H1 (cell line): ENCODE measurements around the gene FOXN1. TPM values are rescaled to one million over a fixed set of nuclear protein-coding genes. Genes with fewer than 3 reads are reported as not detected.

ENCODE experiments used
- CTCF ChIA-PET: fragments of 300-600 bp; sonication (Branson Sonifier 250); formaldehyde crosslinking; loops from one replicate; lab custom pipeline; 2021; ENCODE audit not compliant: partially characterized antibody; lab: Charles Lee
- POLR2A ChIA-PET: fragments of 300-600 bp; sonication (Branson Sonifier 250); formaldehyde crosslinking; loops from one replicate; lab custom pipeline; 2021; ENCODE audit warnings: inconsistent platforms; ENCODE audit not compliant: partially characterized antibody; lab: Charles Lee
- DNase-seq, 2 experiments: peaks; one replicate each; pipeline versions ENCODE4 v3.0.0 to v3.0.0-alpha.2; 2010 to 2022; ENCODE audit warnings: low spot score in 2 of 2, low read depth in 1 of 2, mixed read lengths in 1 of 2
- FAIRE-seq: peaks from 2 replicates; lab custom pipeline; 2011; peaks lifted over from hg19 to GRCh38; lab: Jason Lieb, UNC
- H2AFZ ChIP-seq: 2 replicates; pipeline ENCODE4 v1.8.1; 2012; ENCODE audit warnings: low read length, inconsistent platforms
- H2AK5ac ChIP-seq: 2 replicates; pipeline ENCODE4 v1.6.1; 2013; ENCODE audit warnings: low read depth, low read length
- H2BK120ac ChIP-seq: replicated peaks from 2 replicates; pipeline ENCODE3; 2013; ENCODE audit warnings: low read depth, low read length, inconsistent platforms
- H2BK12ac ChIP-seq: 2 replicates; pipeline ENCODE4 v1.6.1; 2013; ENCODE audit warnings: low read depth, low read length
- H2BK15ac ChIP-seq: 2 replicates; pipeline ENCODE4 v1.6.1; 2013; ENCODE audit warnings: low read length
- H2BK20ac ChIP-seq: 2 replicates; pipeline ENCODE4 v1.6.1; 2013; ENCODE audit warnings: low read length
- H2BK5ac ChIP-seq: 2 replicates; pipeline ENCODE4 v1.6.1; 2013; ENCODE audit warnings: low read depth, low read length
- H3K14ac ChIP-seq: 2 replicates; pipeline ENCODE4 v1.6.1; 2013; ENCODE audit warnings: inconsistent platforms; ENCODE audit not compliant: insufficient read length
- H3K18ac ChIP-seq: 2 replicates; pipeline ENCODE4 v1.6.1; 2013; ENCODE audit warnings: low read length; ENCODE audit errors: extremely low read depth
- H3K23ac ChIP-seq: 2 replicates; pipeline ENCODE4 v1.6.1; 2013; ENCODE audit warnings: inconsistent platforms; ENCODE audit not compliant: insufficient read length
- H3K23me2 ChIP-seq: 2 replicates; pipeline ENCODE4 v1.6.1; 2013; ENCODE audit warnings: low read depth, low read length
- H3K27ac ChIP-seq: 2 replicates; pipeline ENCODE4 v1.6.1; 2011; ENCODE audit warnings: low read depth, low read length, inconsistent platforms
- H3K27me3 ChIP-seq, 4 experiments: replicated peaks in 1 of 4; 1 replicate in 1 of 4; 2 replicates in 3 of 4; pipeline versions ENCODE4 v1.6.1 to v1.8.1; 2011 to 2013; ENCODE audit warnings: low read length in 3 of 4, mild to moderate bottlenecking in 3 of 4, inconsistent platforms in 2 of 4, mixed read lengths in 2 of 4, moderate library complexity in 1 of 4; ENCODE audit not compliant: control insufficient read depth in 3 of 4, insufficient read depth in 3 of 4; ENCODE audit errors: extremely low read depth in 1 of 4
- H3K36me3 ChIP-seq, 4 experiments: 2 replicates each; pipeline versions ENCODE4 v1.6.1 to v1.8.1; 2011 to 2013; ENCODE audit warnings: mild to moderate bottlenecking in 4 of 4, low read length in 3 of 4, moderate library complexity in 2 of 4, control low read depth in 1 of 4, inconsistent platforms in 1 of 4; ENCODE audit not compliant: insufficient read depth in 4 of 4, control insufficient read depth in 2 of 4
- H3K4ac ChIP-seq: replicated peaks from 2 replicates; pipeline ENCODE3; 2013; ENCODE audit warnings: low read length, low read depth, mixed read lengths, inconsistent platforms; ENCODE audit not compliant: insufficient read length
- H3K4me1 ChIP-seq, 4 experiments: replicated peaks in 1 of 4; 1 replicate in 1 of 4; 2 replicates in 3 of 4; pipeline versions ENCODE4 v1.6.1 to v1.8.1; 2011 to 2013; ENCODE audit warnings: low read length in 3 of 4, inconsistent platforms in 2 of 4, mixed read lengths in 1 of 4; ENCODE audit not compliant: insufficient read depth in 4 of 4, control insufficient read depth in 3 of 4
- H3K4me2 ChIP-seq, 2 experiments: 2 replicates each; pipeline versions ENCODE4 v1.6.1 to v1.8.1; 2011 to 2013; ENCODE audit warnings: low read depth in 2 of 2, low read length in 2 of 2, control low read depth in 1 of 2, inconsistent platforms in 1 of 2, mild to moderate bottlenecking in 1 of 2; ENCODE audit not compliant: insufficient read depth in 1 of 2
- H3K4me3 ChIP-seq, 4 experiments: fragments of 200-600, 300-600 bp in 1 of 4; sonication (generic), shearing (Covaris generic), sonication (Bioruptor Twin) in 1 of 4; 2 replicates each; pipeline versions ENCODE4 v1.5.1 to v1.8.1; 2011 to 2016; ENCODE audit warnings: low read length in 4 of 4, low read depth in 3 of 4, control low read depth in 2 of 4, inconsistent platforms in 2 of 4, mild to moderate bottlenecking in 2 of 4, mixed read lengths in 1 of 4, moderate library complexity in 1 of 4; ENCODE audit not compliant: insufficient read depth in 2 of 4; ENCODE audit errors: extremely low read depth in 1 of 4
- H3K56ac ChIP-seq: replicated peaks from 2 replicates; pipeline ENCODE3; 2013; ENCODE audit warnings: low read depth, mild to moderate bottlenecking, mixed read lengths, low read length, inconsistent platforms; ENCODE audit not compliant: insufficient read length
- H3K79me1 ChIP-seq: 2 replicates; pipeline ENCODE4 v1.6.1; 2013; ENCODE audit warnings: low read depth, low read length, control low read depth
- H3K79me2 ChIP-seq, 2 experiments: 2 replicates each; pipeline versions ENCODE4 v1.6.1 to v1.8.1; 2012 to 2013; ENCODE audit warnings: low read length in 2 of 2, mild to moderate bottlenecking in 2 of 2, inconsistent platforms in 1 of 2; ENCODE audit not compliant: insufficient read depth in 2 of 2, control insufficient read depth in 1 of 2
- H3K9ac ChIP-seq, 4 experiments: replicated peaks in 1 of 4; 1 replicate in 1 of 4; 2 replicates in 3 of 4; pipeline versions ENCODE4 v1.6.1 to v1.8.1; 2011 to 2013; ENCODE audit warnings: low read depth in 3 of 4, low read length in 3 of 4, control low read depth in 2 of 4, mild to moderate bottlenecking in 2 of 4, moderate library complexity in 2 of 4, inconsistent platforms in 1 of 4; ENCODE audit errors: extremely low read depth in 1 of 4
- H3K9me3 ChIP-seq, 2 experiments: 2 replicates each; pipeline versions ENCODE4 v1.6.1 to v1.8.1; 2012 to 2013; ENCODE audit warnings: mild to moderate bottlenecking in 2 of 2, moderate library complexity in 2 of 2, control low read depth in 1 of 2, inconsistent platforms in 1 of 2, low read depth in 1 of 2, low read length in 1 of 2, mixed read lengths in 1 of 2; ENCODE audit not compliant: insufficient read depth in 2 of 2
- H4K20me1 ChIP-seq, 2 experiments: replicated peaks in 1 of 2; 2 replicates each; pipeline versions ENCODE3 to v1.8.1; 2011 to 2013; ENCODE audit warnings: inconsistent platforms in 2 of 2, low read length in 2 of 2, mild to moderate bottlenecking in 1 of 2; ENCODE audit not compliant: insufficient read depth in 2 of 2, control insufficient read depth in 1 of 2
- H4K5ac ChIP-seq: 2 replicates; pipeline ENCODE4 v1.6.1; 2013; ENCODE audit warnings: low read length, low read depth, mixed read lengths, inconsistent platforms; ENCODE audit not compliant: insufficient read length
- H4K8ac ChIP-seq: 2 replicates; pipeline ENCODE4 v1.8.0; 2013; ENCODE audit warnings: mild to moderate bottlenecking, moderate library complexity, low read length, inconsistent platforms; ENCODE audit not compliant: insufficient read depth; ENCODE audit errors: extremely low read depth
- H4K91ac ChIP-seq: replicated peaks from 2 replicates; pipeline ENCODE3; 2013; ENCODE audit warnings: low read length, mixed read lengths, inconsistent platforms; ENCODE audit not compliant: insufficient read length
- CBX5 ChIP-seq: fragments of 300-800, 300-1000 bp; sonication (generic); IDR thresholded peaks from 2 replicates; pipeline ENCODE4 v1.7.1; 2016; ENCODE audit warnings: antibody characterized with exemption, low read length, low read depth
- CHD1 ChIP-seq: IDR thresholded peaks from 2 replicates; pipeline ENCODE4 v1.6.1; 2012; ENCODE audit warnings: low read depth, low read length, improper control_type of control experiment
- FOSL1 ChIP-seq: IDR thresholded peaks from 2 replicates; pipeline ENCODE4 v1.6.1; 2011; ENCODE audit warnings: mild to moderate bottlenecking, low read depth, low read length, moderate library complexity; ENCODE audit not compliant: insufficient read depth
- JUND ChIP-seq: IDR thresholded peaks from 2 replicates; pipeline ENCODE4 v1.6.1; 2011; ENCODE audit warnings: mild to moderate bottlenecking, improper control_type of control experiment, low read length
- KDM4A ChIP-seq: IDR thresholded peaks from one replicate; pipeline ENCODE4 v1.7.1; 2012; ENCODE audit warnings: low read depth, mild to moderate bottlenecking, moderate library complexity, low read length, inconsistent platforms; ENCODE audit not compliant: severe bottlenecking
- KDM5A ChIP-seq: fragments of 200-600 bp; IDR thresholded peaks from 2 replicates; pipeline ENCODE4 v1.7.1; 2012; ENCODE audit warnings: mild to moderate bottlenecking, low read length, inconsistent platforms, mixed read lengths
- MAFK ChIP-seq: IDR thresholded peaks from 2 replicates; pipeline ENCODE4 v1.6.1; 2012; ENCODE audit warnings: low read depth, mild to moderate bottlenecking, improper control_type of control experiment, low read length
- NRF1 ChIP-seq: IDR thresholded peaks from 2 replicates; pipeline ENCODE4 v1.6.1; 2011; ENCODE audit warnings: mild to moderate bottlenecking, low read depth, low read length, improper control_type of control experiment
- PHF8 ChIP-seq: fragments of 200-600 bp; sonication (generic); conservative IDR thresholded peaks from 2 replicates; pipeline ENCODE4 v1.7.1; 2012; ENCODE audit warnings: low read depth, mild to moderate bottlenecking, inconsistent platforms, low read length, moderate library complexity
- POLR2AphosphoS5 ChIP-seq: IDR thresholded peaks from 2 replicates; pipeline ENCODE4 v1.6.1; 2011; ENCODE audit warnings: low read depth, low read length
- POU5F1 ChIP-seq: IDR thresholded peaks from 2 replicates; pipeline ENCODE4 v1.6.1; 2011; ENCODE audit warnings: low read depth, mild to moderate bottlenecking, low read length, moderate library complexity
- RXRA ChIP-seq: IDR thresholded peaks from 2 replicates; pipeline ENCODE4 v1.6.1; 2011; ENCODE audit warnings: low read depth, mild to moderate bottlenecking, low read length, moderate library complexity; ENCODE audit not compliant: insufficient read depth
- TBP ChIP-seq: IDR thresholded peaks from 2 replicates; pipeline ENCODE4 v1.6.1; 2011; ENCODE audit warnings: low read depth, low read length, improper control_type of control experiment
- WGBS, 2 experiments: shearing (Covaris generic) in 1 of 2; methylation state at CpG; one replicate each; pipeline versions ENCODE4 v1.1.6 to v1.1.7; 2013 to 2015; ENCODE audit warnings: low lambda C conversion rate in 2 of 2, mixed read lengths in 2 of 2, inconsistent platforms in 1 of 2, low coverage in 1 of 2, missing lambda C conversion rate in 1 of 2; ENCODE audit not compliant: insufficient replicate concordance in 2 of 2, insufficient coverage in 1 of 2, insufficient read length in 1 of 2; ENCODE audit errors: extremely low coverage in 1 of 2, missing lambda C conversion rate in 1 of 2; 5-methylcytosine and 5-hydroxymethylcytosine counted together
- polyA plus RNA-seq, 7 experiments: library from polyadenylated mRNA; depleted of rRNA in 3 of 7; stranded (reverse) in 5 of 7; unstranded in 2 of 7; fragments of >200 nt in 5 of 7; fragments of 200-250 nt in 2 of 7; gene quantifications; 1 replicate in 5 of 7; 2 replicates in 1 of 7; 4 replicates in 1 of 7; pipeline versions ENCODE4 v1.2.1 to v1.2.3, GENCODE V29; 2011 to 2013; ENCODE audit warnings: missing spikeins in 2 of 7, mixed read lengths in 2 of 7
- total RNA-seq: library from RNA; stranded (reverse); fragmentation: NEBNext Ultra II Directional; extraction: Animal tissue kit (Norgen Biotek cat#: 25700); gene quantifications from 2 replicates; pipeline ENCODE4 v1.2.1, GENCODE V29; 2021

FOXN1 gene
- total and polyA plus RNA-seq, 2 of the 8 experiments (the other 6 are each of a cell fraction or from before 2014, with no cell fraction given): not detected

DNA sequence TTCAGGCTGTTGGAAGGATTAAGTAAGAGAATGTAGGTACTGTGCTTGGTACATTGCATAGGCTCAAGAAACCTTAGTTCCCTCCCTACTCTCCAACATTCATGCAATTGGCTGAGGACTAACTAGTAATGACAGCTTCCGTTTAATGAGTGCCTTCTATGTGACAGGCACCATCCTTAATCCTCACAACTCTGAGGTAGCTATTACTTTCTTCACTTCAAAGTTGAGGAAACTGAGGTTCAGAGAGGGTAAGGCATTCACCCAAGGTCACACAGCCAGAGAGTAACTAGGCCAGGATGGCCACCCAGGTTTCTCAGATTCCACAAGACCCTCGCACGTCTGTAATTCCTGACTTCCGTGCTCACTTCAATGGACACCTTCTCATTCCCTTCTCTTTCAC is 24.1 kb downstream of the FOXN1 start:
- no peak overlapping the region for H3K23ac ChIP-seq
- H2BK15ac ChIP-seq: no peak overlapping the region
- no peak overlapping the region for H3K18ac ChIP-seq
- H3K27me3 ChIP-seq: no peaks in the 10 kb centered on the region
- no peak overlapping the region for H3K14ac ChIP-seq
- H2BK5ac ChIP-seq: no peak overlapping the region
- H3K36me3 ChIP-seq: no peaks in the 10 kb centered on the region
- H2AK5ac ChIP-seq: no peak overlapping the region
- H2BK12ac ChIP-seq: no peak overlapping the region
- no peak overlapping the region for H2BK20ac ChIP-seq
- no peak overlapping the region for H2BK120ac ChIP-seq
- POLR2A ChIA-PET: no interaction called here
- no peak overlapping the region for H2AFZ ChIP-seq
- no peak overlapping the region for H3K27ac ChIP-seq
- no peaks in the 10 kb centered on the region for H3K79me1 ChIP-seq
- no peak overlapping the region for H3K4me3 ChIP-seq
- no peak overlapping the region for H3K56ac ChIP-seq
- no peak overlapping the region for H3K4me2 ChIP-seq
- H3K4me1 ChIP-seq: peaks cover 0 to 5% (median 0%) of the 10 kb centered on the region in 4 experiments; a peak in 2 of 7 replicates
- 96% methylated on average over 4 of the region's 4 CpGs; no CpG with 5 or more reads in 1 of the 2 experiments for WGBS, 2 experiments
- DNase-seq (no peak), FAIRE-seq (no peak)
- H3K9me3 ChIP-seq: no peaks in the 10 kb centered on the region
- no peaks in the 10 kb centered on the region for H3K23me2 ChIP-seq
- no peaks in the 10 kb centered on the region for H3K79me2 ChIP-seq
- no peak overlapping the region for H4K5ac ChIP-seq
- no peak overlapping the region for H3K4ac ChIP-seq
- no peak overlapping the region for H3K9ac ChIP-seq
- no peaks in the 10 kb centered on the region for H4K20me1 ChIP-seq
- no peak overlapping the region for H4K91ac ChIP-seq
- TF ChIP-seq PHF8 (no peak), NRF1 (no peak), POLR2AphosphoS5 (no peak), TBP (no peak), KDM4A (no peak), FOSL1 (no peak), CHD1 (no peak), CBX5 (no peak), POU5F1 (no peak), RXRA (no peak), KDM5A (no peak), MAFK (no peak), JUND (no peak)
- CTCF ChIA-PET: interaction anchor here (0.8 to 5.9 kb wide), 2 partner anchors 9 to 19 kb away, joined by 4 to 45 read pairs; no protein-coding TSS in a partner anchor
- H4K8ac ChIP-seq: no peak overlapping the region
